ENCODE measurements around the gene NLK.

NLK gene

DNA sequence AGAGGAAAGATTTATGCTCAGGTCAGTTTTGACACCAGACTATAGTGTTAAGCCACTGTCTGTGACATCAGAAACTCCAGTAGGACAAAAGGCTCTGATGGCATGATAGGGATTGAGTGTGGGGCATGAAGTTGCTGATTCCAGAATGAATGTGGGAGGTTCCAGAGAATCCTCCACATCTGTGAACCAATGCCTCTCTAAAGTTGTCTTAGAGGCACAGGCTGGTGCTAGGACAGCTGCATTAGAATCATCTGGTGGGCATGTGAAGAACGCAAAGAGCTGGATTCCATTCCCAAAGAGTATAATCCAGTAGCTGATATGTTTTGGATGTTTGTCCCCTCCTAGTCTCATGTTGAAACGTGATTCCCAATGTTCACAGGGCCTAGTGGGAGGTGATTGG is 32.1 kb upstream of the NLK start:
- Histone ChIP-seq H2AFZ (ENCODE audit: low read depth, low read length) (no peak overlapping the region), H3K79me2 (ENCODE audit: insufficient read depth, low read length) (no peaks in the 10 kb centered on the region), H3K4me2 (ENCODE audit: insufficient read depth, low read length) (no peak overlapping the region), H3K36me3 (ENCODE audit: insufficient read depth, low read length) (no peaks in the 10 kb centered on the region), H3K27me3 (ENCODE audit: insufficient read depth, low read length, poor library complexity) (no peaks in the 10 kb centered on the region), H3K9ac (ENCODE audit: low read depth, low read length) (no peak overlapping the region), H4K20me1 (ENCODE audit: insufficient read depth, low read length) (no peaks in the 10 kb centered on the region), H3K4me3 (ENCODE audit: low read depth in 1 of 2, low read length in 2 of 2) (no peak overlapping the region), H3K9me3 (ENCODE audit: insufficient read depth, low read length, severe bottlenecking) (no peaks in the 10 kb centered on the region), H3K4me1 (ENCODE audit: insufficient read depth, low read length) (no peaks in the 10 kb centered on the region), H3K27ac (ENCODE audit: low read length) (no peak overlapping the region)
- DNase-seq, result no peak
- TF ChIP-seq, protein P1, sequence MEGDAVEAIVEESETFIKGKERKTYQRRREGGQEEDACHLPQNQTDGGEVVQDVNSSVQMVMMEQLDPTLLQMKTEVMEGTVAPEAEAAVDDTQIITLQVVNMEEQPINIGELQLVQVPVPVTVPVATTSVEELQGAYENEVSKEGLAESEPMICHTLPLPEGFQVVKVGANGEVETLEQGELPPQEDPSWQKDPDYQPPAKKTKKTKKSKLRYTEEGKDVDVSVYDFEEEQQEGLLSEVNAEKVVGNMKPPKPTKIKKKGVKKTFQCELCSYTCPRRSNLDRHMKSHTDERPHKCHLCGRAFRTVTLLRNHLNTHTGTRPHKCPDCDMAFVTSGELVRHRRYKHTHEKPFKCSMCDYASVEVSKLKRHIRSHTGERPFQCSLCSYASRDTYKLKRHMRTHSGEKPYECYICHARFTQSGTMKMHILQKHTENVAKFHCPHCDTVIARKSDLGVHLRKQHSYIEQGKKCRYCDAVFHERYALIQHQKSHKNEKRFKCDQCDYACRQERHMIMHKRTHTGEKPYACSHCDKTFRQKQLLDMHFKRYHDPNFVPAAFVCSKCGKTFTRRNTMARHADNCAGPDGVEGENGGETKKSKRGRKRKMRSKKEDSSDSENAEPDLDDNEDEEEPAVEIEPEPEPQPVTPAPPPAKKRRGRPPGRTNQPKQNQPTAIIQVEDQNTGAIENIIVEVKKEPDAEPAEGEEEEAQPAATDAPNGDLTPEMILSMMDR (IDR thresholded peaks at IDR 0.05; ENCODE audit: borderline replicate concordance, extremely low read depth, low read length, poor library complexity, severe bottlenecking), result no peak
- TF ChIP-seq EZH2 (IDR thresholded peaks at IDR 0.05; ENCODE audit: borderline replicate concordance, low read depth, low read length, severe bottlenecking), result no peak
- ATAC-seq (ENCODE audit: insufficient read depth, low read depth), result no peak

GRCh38 chr17:28018439-28019070 is 23.9 kb upstream of the NLK start:
- ATAC-seq (ENCODE audit: insufficient read depth, low read depth), result no peak

DNA sequence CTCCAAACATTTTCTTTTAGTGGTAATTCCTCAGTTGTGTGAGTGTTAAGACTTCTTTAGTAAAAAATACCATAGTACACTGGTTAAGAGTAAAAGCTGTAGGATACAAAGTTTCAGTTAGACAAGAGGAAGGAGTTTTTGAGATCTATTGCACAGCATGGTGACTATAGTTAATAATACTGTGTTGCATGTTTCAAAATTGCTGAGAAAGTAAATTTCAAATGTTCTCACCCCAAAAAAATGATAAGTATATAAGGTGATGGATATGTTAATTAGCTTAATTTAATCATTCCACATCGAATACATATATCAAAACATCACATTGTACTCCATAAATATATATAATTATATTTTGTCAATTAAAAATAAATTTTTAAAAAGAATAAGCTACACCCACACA is 22.0 kb upstream of the NLK start:
- ATAC-seq (ENCODE audit: insufficient read depth, low read depth) (no peak), DNase-seq (no peak)
- TF ChIP-seq, protein P1 (IDR thresholded peaks at IDR 0.05; ENCODE audit: borderline replicate concordance, extremely low read depth, low read length, poor library complexity, severe bottlenecking), result no peak
- TF ChIP-seq EZH2 (IDR thresholded peaks at IDR 0.05; ENCODE audit: borderline replicate concordance, low read depth, low read length, severe bottlenecking), result no peak
- Histone ChIP-seq H3K9ac (ENCODE audit: low read depth, low read length) (no peak overlapping the region), H3K4me2 (ENCODE audit: insufficient read depth, low read length) (no peak overlapping the region), H3K4me1 (ENCODE audit: insufficient read depth, low read length) (no peaks in the 10 kb centered on the region), H3K27ac (ENCODE audit: low read length) (no peak overlapping the region), H2AFZ (ENCODE audit: low read depth, low read length) (no peak overlapping the region), H3K36me3 (ENCODE audit: insufficient read depth, low read length) (no peaks in the 10 kb centered on the region), H3K27me3 (ENCODE audit: insufficient read depth, low read length, poor library complexity) (peaks cover 4% of the 10 kb centered on the region), H3K79me2 (ENCODE audit: insufficient read depth, low read length) (no peaks in the 10 kb centered on the region), H4K20me1 (ENCODE audit: insufficient read depth, low read length) (no peaks in the 10 kb centered on the region), H3K9me3 (ENCODE audit: insufficient read depth, low read length, severe bottlenecking) (no peaks in the 10 kb centered on the region), H3K4me3 (ENCODE audit: low read depth in 1 of 2, low read length in 2 of 2) (no peak overlapping the region)

More at GRCh38 chr17:28018439-28019070, 23.9 kb upstream of the NLK start:
- Histone ChIP-seq H3K36me3 (ENCODE audit: insufficient read depth, low read length) (no peaks in the 10 kb centered on the region), H3K9ac (ENCODE audit: low read depth, low read length) (no peak overlapping the region), H3K9me3 (ENCODE audit: insufficient read depth, low read length, severe bottlenecking) (no peaks in the 10 kb centered on the region), H3K4me3 (ENCODE audit: low read depth in 1 of 2, low read length in 2 of 2) (no peak overlapping the region), H4K20me1 (ENCODE audit: insufficient read depth, low read length) (no peaks in the 10 kb centered on the region), H3K4me2 (ENCODE audit: insufficient read depth, low read length) (no peak overlapping the region), H3K27me3 (ENCODE audit: insufficient read depth, low read length, poor library complexity) (peaks cover 4% of the 10 kb centered on the region), H3K27ac (ENCODE audit: low read length) (no peak overlapping the region), H3K79me2 (ENCODE audit: insufficient read depth, low read length) (no peaks in the 10 kb centered on the region), H3K4me1 (ENCODE audit: insufficient read depth, low read length) (no peaks in the 10 kb centered on the region), H2AFZ (ENCODE audit: low read depth, low read length) (no peak overlapping the region)
- TF ChIP-seq EZH2 (IDR thresholded peaks at IDR 0.05; ENCODE audit: borderline replicate concordance, low read depth, low read length, severe bottlenecking), result no peak
- TF ChIP-seq, protein P1 (IDR thresholded peaks at IDR 0.05; ENCODE audit: borderline replicate concordance, extremely low read depth, low read length, poor library complexity, severe bottlenecking), result no peak
- DNase-seq, result no peak
